HEK293 (cell line): ENCODE data around the gene TRIM69.

ENCODE experiments used
- FEZF1 ChIP-seq: fragments of 450-650 bp; formaldehyde crosslinking; IDR thresholded peaks from 2 replicates; pipeline ENCODE4 v1.5.1; 2016; ENCODE audit warnings: missing biosample characterization, missing genetic modification characterization
- GLIS1 ChIP-seq: fragments of 450-650 bp; formaldehyde crosslinking; IDR thresholded peaks from 2 replicates; pipeline ENCODE4 v1.5.1; 2016; ENCODE audit warnings: missing biosample characterization, missing genetic modification characterization
- PRDM1 ChIP-seq: fragments of 450-650 bp; formaldehyde crosslinking; IDR thresholded peaks from 2 replicates; pipeline ENCODE4; 2016; ENCODE audit warnings: missing biosample characterization, missing genetic modification characterization
- PRDM10 ChIP-seq: fragments of 450-650 bp; formaldehyde crosslinking; IDR thresholded peaks from 2 replicates; pipeline ENCODE4 v1.5.1; 2016; ENCODE audit warnings: missing biosample characterization, missing genetic modification characterization
- PRDM2 ChIP-seq: fragments of 450-650 bp; formaldehyde crosslinking; IDR thresholded peaks from 2 replicates; pipeline ENCODE4 v1.5.1; 2016; ENCODE audit warnings: missing biosample characterization, missing genetic modification characterization, borderline replicate concordance
- ZBTB11 ChIP-seq: fragments of 450-650 bp; formaldehyde crosslinking; conservative IDR thresholded peaks from 2 replicates; pipeline ENCODE4 v1.5.1; 2016; ENCODE audit warnings: low read depth, missing biosample characterization, missing genetic modification characterization
- ZBTB48 ChIP-seq: fragments of 450-650 bp; formaldehyde crosslinking; IDR thresholded peaks from 2 replicates; pipeline ENCODE4 v1.5.1; 2016; ENCODE audit warnings: missing biosample characterization, missing genetic modification characterization
- ZBTB49 ChIP-seq: fragments of 450-650 bp; formaldehyde crosslinking; IDR thresholded peaks from 2 replicates; pipeline ENCODE4 v1.5.1; 2016; ENCODE audit warnings: missing biosample characterization, missing genetic modification characterization, low read depth
- ZFP37 ChIP-seq: fragments of 450-650 bp; formaldehyde crosslinking; IDR thresholded peaks from 2 replicates; pipeline ENCODE4 v1.5.1; 2016; ENCODE audit warnings: missing biosample characterization, missing genetic modification characterization
- ZFP69B ChIP-seq: fragments of 450-650 bp; formaldehyde crosslinking; IDR thresholded peaks from 2 replicates; pipeline ENCODE4 v1.5.1; 2016; ENCODE audit warnings: missing biosample characterization, missing genetic modification characterization
- ZNF248 ChIP-seq: fragments of 450-650 bp; formaldehyde crosslinking; IDR thresholded peaks from 2 replicates; pipeline ENCODE4 v1.5.1; 2017; ENCODE audit warnings: missing biosample characterization, missing genetic modification characterization
- ZNF350 ChIP-seq: fragments of 450-650 bp; formaldehyde crosslinking; IDR thresholded peaks from 2 replicates; pipeline ENCODE4 v1.5.0; 2017; ENCODE audit warnings: missing biosample characterization, mild to moderate bottlenecking, missing genetic modification characterization
- ZNF398 ChIP-seq: fragments of 450-650 bp; formaldehyde crosslinking; IDR thresholded peaks from 2 replicates; pipeline ENCODE4 v1.5.1; 2017; ENCODE audit warnings: missing biosample characterization, missing genetic modification characterization
- ZNF449 ChIP-seq: fragments of 450-650 bp; formaldehyde crosslinking; IDR thresholded peaks from 2 replicates; pipeline ENCODE4 v1.5.1; 2017; ENCODE audit warnings: missing biosample characterization, mild to moderate bottlenecking, missing genetic modification characterization, moderate library complexity
- ZNF510 ChIP-seq: fragments of 450-650 bp; formaldehyde crosslinking; IDR thresholded peaks from 2 replicates; pipeline ENCODE4 v1.5.1; 2018; ENCODE audit warnings: mild to moderate bottlenecking, missing genetic modification characterization, missing biosample characterization; ENCODE audit not compliant: insufficient replicate concordance
- ZNF558 ChIP-seq: fragments of 450-650 bp; formaldehyde crosslinking; IDR thresholded peaks from 2 replicates; pipeline ENCODE4 v1.5.1; 2016; ENCODE audit warnings: missing biosample characterization, missing genetic modification characterization
- ZNF692 ChIP-seq: fragments of 450-650 bp; formaldehyde crosslinking; IDR thresholded peaks from 2 replicates; pipeline ENCODE4 v1.5.1; 2016; ENCODE audit warnings: missing biosample characterization, missing genetic modification characterization

TRIM69 gene

GRCh38 chr15:44729408-44730127 is 6.8 kb upstream of the TRIM69 start (continued):
- TF ChIP-seq PRDM2 (no peak), GLIS1 (no peak), PRDM1 (tag by site-specific recombination) (no peak), ZNF510 (tag by site-specific recombination) (no peak), ZNF558 (no peak), ZNF248 (tag by site-specific recombination) (no peak), ZNF692 (tag by site-specific recombination) (peak; percentile 63), ZFP37 (tag by site-specific recombination) (peak; percentile 68; the same call in 1 of the 2 replicates), ZFP69B (tag by site-specific recombination) (peak; percentile 43; the same call in 1 of the 2 replicates), ZNF350 (no peak), FEZF1 (tag by site-specific recombination) (no peak), ZBTB11 (no peak; the same call in 1 of the 2 replicates), ZNF398 (tag by site-specific recombination) (no peak), ZBTB48 (tag by site-specific recombination) (peak; percentile 68; the same call in 1 of the 2 replicates), PRDM10 (tag by site-specific recombination) (no peak; the same call in 1 of the 2 replicates), ZBTB49 (tag by site-specific recombination) (no peak), ZNF449 (tag by site-specific recombination) (peak; percentile 82)
